HG03095 (cell line): Measurements from ENCODE around the gene PTH1R.

Experiments used
- ATAC-seq: cut with Tn5 transposase; IDR thresholded peaks from one replicate; pipeline ENCODE4 v1.9.1; 2021; ENCODE audit warnings: moderate library complexity; ENCODE audit not compliant: unreplicated experiment

PTH1R gene

DNA sequence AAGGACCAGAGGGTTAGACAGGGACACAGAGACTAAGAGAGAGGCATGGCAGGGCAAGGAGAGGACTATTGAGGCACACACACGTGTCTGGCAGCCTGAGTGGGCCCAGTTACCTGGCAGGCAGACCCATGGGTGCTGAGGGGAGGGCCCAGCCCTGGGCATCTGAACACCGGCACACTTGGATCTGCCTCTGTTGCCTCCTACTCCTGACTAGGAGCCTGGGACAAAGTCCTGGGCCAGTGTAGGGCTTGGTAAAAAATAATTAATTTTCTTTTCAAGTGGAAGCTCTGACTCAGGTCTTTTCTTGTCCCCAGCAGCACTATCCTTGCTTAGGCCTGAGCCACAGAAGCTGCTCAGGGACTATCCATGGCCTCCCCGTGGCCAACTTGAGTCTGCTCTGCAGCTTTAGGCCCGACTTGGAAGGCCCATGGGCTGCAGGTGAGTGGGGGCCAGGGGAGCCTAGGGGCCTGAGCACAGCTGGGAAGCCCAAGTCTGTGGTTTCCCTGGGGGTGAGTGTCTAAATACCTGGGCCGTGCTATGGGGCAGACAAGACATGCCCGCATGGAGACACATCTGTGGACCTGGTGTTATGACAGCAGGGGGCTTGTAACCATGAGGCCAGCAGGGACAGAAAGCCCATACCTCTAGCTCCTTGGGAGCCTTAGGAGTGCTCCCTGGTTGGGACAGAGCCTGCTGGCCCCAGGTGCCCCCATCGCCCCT is at the start of gene PTH1R:
TSS of gene PTH1R (plus strand) at position 316 of the 720 bp plus-strand sequence. CDS start 5,839 bp downstream, outside the sequence.
- ATAC-seq = no peak

DNA sequence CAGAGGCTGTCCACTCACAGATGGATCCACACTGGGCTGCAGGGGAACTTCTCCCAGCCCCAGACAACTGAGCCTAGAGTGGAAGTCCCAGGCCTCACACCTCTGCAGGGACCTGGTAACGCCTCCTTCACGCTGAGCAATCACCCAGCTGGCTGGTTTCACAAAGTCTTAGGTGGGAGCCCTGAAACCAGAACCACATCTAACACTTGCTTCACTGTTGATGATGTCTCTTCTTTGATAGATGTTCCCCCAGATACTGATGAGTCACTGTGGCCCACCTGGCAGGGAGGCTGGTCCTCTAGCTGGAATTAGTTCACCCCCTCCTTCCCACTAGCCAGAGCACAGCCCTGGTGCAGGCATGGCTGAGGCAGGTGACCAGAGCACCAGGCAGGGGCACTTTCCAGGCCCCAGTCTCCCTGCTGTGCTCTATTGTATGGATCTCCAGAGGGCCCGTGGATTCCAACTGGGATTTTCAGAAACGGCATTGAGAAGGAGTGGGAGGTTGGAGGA is 47.8 kb upstream of the PTH1R start:
- ATAC-seq = peak; percentile 70

DNA sequence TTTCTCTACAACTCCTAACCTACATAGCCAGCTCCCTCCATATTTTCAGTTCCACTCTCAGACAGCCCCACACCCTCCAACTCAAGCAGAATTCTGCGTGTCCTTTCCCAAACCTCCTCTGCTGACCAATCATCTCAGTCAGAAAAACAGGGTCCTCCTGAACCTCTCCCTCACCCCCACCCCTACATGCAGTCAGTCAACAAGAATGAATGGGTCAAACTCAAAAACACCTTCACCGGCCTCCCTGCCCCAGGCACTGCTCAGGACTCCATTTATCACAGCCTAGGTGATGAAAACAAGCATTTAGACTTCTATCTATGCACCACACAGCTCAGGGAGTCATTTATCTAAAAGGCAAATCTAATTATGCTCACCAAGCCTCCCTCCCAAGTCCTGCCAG is 46.7 kb upstream of the PTH1R start:
- ATAC-seq = no peak

DNA sequence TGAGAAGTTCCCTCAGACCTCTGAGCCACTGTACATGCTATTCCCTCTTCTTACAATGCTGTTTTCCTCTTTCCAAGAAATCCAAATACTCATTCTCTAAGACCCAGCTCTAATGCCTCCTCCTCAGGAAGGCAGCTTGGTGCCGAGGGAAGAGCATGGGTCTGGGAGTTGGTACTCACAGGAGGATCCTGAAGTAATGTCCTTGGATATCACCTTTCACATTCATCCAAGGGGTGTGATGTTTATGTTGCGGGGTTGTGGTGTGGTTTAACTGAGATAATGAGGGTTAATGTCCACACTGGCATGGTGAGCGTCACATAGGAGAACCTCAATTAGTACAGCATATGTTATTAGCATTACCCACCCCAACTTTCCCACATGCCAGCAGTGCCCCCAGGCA is 46.2 kb upstream of the PTH1R start:
- no peak for ATAC-seq

DNA sequence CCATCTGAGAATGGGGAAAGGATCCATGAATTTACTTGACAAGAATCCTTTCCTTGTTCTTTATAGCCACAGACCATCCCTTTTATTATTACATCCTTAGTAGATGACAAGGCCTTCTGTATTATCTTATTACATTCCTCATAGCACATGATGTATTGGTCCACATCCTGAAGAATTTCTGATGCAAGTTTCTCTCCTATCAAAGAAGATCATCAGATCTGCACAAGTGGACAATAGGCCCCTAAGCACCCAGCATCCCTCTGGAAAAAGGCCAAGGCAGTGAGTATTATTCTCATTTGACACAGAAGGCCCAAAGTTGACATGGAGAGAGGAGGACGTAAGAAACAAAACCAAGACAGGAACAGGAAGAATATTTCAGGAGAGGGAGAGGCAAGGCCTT is 45.7 kb upstream of the PTH1R start:
- ATAC-seq = no peak

GRCh38 chr3:46833346-46834300 is 43.9 kb upstream of the PTH1R start:
- ATAC-seq = no peak

DNA sequence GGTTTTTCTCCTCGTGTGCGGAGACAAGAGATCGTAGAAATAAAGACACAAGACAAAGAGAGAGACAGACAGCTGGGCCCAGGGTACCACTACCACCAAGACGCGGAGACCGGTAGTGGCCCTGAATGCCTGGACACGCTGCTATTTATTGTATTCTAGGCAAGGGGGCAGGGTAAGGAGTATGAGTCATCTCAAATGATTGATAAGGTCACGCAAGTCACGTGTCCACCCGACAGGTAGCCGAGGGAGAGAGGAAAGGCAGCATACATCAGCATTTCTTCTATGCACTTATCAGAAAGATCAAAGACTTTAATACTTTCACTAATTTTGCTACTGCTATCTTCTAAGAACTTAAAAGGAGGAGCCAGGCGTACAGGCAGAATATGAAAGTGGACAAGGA is 42.5 kb upstream of the PTH1R start:
- no peak for ATAC-seq

DNA sequence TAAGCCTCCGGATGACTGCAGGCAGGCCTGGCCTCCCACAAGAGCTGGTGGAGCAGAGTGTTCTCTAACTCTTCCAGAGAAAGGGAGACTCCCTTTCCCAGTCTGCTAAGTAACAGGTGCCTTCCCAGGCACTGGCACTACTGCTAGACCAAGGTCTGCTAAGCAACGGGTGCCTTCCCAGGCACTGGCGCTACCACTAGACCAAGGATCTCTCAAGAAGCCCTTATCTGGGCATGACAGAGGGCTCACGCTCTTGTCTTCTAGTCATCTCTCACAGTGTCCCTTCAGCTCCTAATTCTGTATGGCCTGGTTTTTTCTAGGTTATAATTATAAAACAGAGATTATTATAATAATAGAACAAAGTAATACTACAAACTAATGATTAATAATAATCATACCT is 42.0 kb upstream of the PTH1R start:
- ATAC-seq = no peak

GRCh38 chr3:46838301-46838700 is 39.2 kb upstream of the PTH1R start:
- no peak for ATAC-seq

- no peak for ATAC-seq
Observed at GRCh38 chr3:46840491-46840890, 37.0 kb upstream of the PTH1R start.

GRCh38 chr3:46843508-46843907 is 34.0 kb upstream of the PTH1R start:
- no peak for ATAC-seq

- ATAC-seq = no peak
Observed at GRCh38 chr3:46844397-46844796, 33.1 kb upstream of the PTH1R start.

DNA sequence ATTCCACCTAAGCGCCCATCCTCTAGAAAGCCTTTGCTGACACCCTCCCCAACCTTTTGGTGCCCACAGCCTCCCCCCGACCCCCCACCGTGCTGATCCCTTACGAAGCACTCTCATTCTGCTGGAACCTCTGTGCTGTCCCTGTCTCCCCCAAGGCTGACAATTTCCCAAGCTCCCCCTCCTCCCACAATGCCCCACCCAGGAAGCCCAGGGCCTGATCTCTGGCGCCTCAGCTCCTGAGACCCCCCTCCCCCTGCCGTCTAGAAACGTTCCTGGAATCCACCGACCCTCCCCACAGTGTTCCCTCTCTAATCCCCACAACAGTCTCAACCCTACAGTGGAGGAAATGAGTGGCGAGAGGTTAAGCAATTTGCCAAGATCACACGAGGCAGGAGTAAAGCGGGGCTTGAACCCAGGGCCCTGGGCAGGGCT is 32.6 kb upstream of the PTH1R start:
- ATAC-seq = no peak

- peak; percentile 44 for ATAC-seq
Observed at GRCh38 chr3:46845397-46845859, 32.1 kb upstream of the PTH1R start.

DNA sequence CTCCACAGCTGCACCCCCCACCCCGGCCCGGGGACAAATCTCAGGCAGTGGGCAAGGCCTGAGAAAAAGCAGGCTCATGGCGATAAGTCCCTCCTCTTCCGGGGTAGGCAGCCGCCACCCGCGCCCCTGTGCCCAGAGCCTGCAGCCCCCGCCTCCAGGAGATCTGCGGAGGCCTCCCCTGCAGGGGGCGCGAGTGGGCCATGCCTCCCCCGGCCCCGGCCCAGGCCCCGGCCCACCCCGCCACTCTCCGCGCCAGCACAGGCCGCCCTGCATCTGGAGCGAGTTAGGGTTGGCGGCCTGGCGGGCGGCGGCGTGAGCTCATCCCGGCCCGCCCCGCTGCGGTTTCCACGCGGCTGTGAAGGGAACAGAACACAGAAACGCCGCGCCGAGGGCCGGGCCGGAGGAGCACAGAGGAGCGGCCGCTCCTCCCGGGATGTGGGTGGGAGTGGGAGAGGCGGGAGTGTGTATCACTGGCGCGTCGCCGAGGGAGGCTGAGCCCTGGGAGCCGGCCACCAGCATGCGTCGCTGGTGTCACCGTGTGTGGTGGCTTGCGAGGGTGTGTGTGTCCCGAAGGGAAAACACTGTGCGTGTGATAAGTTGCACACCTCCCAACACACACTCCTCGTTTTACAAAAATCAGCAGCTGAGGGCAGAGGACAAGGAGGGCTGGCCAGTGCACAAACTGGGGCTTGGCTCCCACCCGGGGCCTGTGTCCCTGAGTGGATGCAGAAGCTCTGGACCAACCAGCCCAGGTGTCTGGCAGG is 31.5 kb upstream of the PTH1R start:
- peak; percentile 63 for ATAC-seq

- ATAC-seq = no peak
Observed at GRCh38 chr3:46846624-46847542, 30.6 kb upstream of the PTH1R start.

DNA sequence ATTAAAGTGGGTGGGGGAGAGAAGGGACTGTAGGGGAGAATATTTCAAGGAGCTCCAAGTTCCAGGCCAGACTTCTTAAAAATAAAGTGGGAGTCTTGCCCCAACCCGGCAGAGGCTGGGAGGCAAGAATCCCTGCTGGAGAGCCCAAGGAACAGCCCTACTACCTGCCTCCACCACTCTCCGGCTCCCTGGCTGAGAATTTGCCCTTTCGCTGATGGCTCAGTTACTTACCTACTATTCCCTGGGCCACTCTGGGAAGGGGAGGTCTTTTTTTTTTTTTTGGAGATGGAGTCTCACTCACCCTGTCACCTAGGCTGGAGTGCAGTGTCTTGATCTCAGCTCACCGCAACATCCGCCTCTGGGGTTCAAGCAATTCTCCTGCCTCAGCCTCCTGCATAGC is 29.8 kb upstream of the PTH1R start:
- ATAC-seq = no peak

- no peak for ATAC-seq
Observed at GRCh38 chr3:46848271-46849044, 29.1 kb upstream of the PTH1R start.

DNA sequence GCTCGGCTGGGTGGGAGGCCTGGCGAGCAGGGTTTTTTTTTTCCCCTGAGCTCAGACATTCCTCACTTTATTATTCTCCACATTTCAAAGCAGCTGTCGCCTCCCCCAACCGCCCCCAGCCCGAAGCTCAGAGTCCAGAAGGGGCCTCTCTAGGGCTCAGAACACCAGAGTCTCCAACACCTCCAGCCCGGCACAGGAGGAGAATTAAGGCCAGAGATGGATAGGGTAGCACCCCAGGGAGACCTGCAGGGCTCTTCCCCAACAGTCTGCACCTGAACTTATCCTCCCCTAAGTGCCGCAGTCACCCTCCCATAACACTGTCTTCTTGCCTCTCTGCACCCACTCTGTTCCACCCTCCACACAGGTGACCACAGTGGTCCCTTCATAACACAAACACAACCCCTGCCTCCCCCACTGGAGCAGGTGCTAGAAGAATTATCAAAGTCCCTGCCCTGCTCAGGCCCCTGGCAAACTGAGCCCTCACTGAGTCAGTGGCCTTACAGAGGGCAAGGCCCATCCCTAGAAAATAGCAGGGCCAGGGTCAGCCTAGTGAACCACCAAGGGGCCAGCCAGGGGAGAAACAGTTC is 28.4 kb upstream of the PTH1R start:
- no peak for ATAC-seq
